Measurements from ENCODE around the gene FAM53B.

The FAM53B gene

GRCh38 chr10:124655191-124656112 lies 88.7 kb downstream of the FAM53B start:
- H3K4me2 ChIP-seq: peak overlapping the region; percentile 1; the same call in 1 of the 2 replicates
- peaks cover 89% of the 10 kb centered on the region for H3K4me1 ChIP-seq (ENCODE audit: low read depth, poor library complexity, severe bottlenecking)
- H3K4me3 ChIP-seq (IDR thresholded peaks at IDR 0.05; ENCODE audit: insufficient read depth, low read depth, low read length): no peak overlapping the region
- H3K79me2 ChIP-seq (ENCODE audit: insufficient read depth, low read depth): peaks cover 28% of the 10 kb centered on the region
- H2AFZ ChIP-seq (ENCODE audit: low read depth): no peak overlapping the region
- no peaks in the 10 kb centered on the region for H3K27me3 ChIP-seq (ENCODE audit: insufficient read depth, low read depth)
- no peaks in the 10 kb centered on the region for H4K20me1 ChIP-seq (ENCODE audit: insufficient read depth)
- H3K9ac ChIP-seq: no peak overlapping the region
- H3K36me3 ChIP-seq (ENCODE audit: insufficient read depth): no peaks in the 10 kb centered on the region
- no peak overlapping the region for H3K27ac ChIP-seq
- no peak for TF ChIP-seq CTCF (conservative IDR thresholded peaks at IDR 0.05; ENCODE audit: low read depth, low read length)

GRCh38 chr10:124654686-124655085 lies 89.5 kb downstream of the FAM53B start:
- Histone ChIP-seq H3K4me2 (no peak overlapping the region), H3K36me3 (ENCODE audit: insufficient read depth) (no peaks in the 10 kb centered on the region), H4K20me1 (ENCODE audit: insufficient read depth) (no peaks in the 10 kb centered on the region), H3K27ac (no peak overlapping the region), H3K27me3 (ENCODE audit: insufficient read depth, low read depth) (no peaks in the 10 kb centered on the region), H3K4me3 (IDR thresholded peaks at IDR 0.05; ENCODE audit: insufficient read depth, low read depth, low read length) (no peak overlapping the region), H3K4me1 (ENCODE audit: low read depth, poor library complexity, severe bottlenecking) (peaks cover 89% of the 10 kb centered on the region), H3K9ac (no peak overlapping the region), H3K79me2 (ENCODE audit: insufficient read depth, low read depth) (peaks cover 23% of the 10 kb centered on the region), H2AFZ (ENCODE audit: low read depth) (no peak overlapping the region)
- no peak for TF ChIP-seq CTCF (conservative IDR thresholded peaks at IDR 0.05; ENCODE audit: low read depth, low read length)

- Histone ChIP-seq H4K20me1 (ENCODE audit: insufficient read depth) (no peaks in the 10 kb centered on the region), H2AFZ (ENCODE audit: low read depth) (no peak overlapping the region), H3K4me1 (ENCODE audit: low read depth, poor library complexity, severe bottlenecking) (peaks cover 89% of the 10 kb centered on the region), H3K27ac (no peak overlapping the region), H3K36me3 (ENCODE audit: insufficient read depth) (no peaks in the 10 kb centered on the region), H3K4me2 (no peak overlapping the region), H3K27me3 (ENCODE audit: insufficient read depth, low read depth) (no peaks in the 10 kb centered on the region), H3K79me2 (ENCODE audit: insufficient read depth, low read depth) (peaks cover 23% of the 10 kb centered on the region), H3K4me3 (IDR thresholded peaks at IDR 0.05; ENCODE audit: insufficient read depth, low read depth, low read length) (no peak overlapping the region), H3K9ac (no peak overlapping the region)
- no peak for TF ChIP-seq CTCF (conservative IDR thresholded peaks at IDR 0.05; ENCODE audit: low read depth, low read length)
Observed at GRCh38 chr10:124653811-124654651, 90.1 kb downstream of the FAM53B start.

GRCh38 chr10:124653311-124653710 lies 90.9 kb downstream of the FAM53B start:
- peaks cover 19% of the 10 kb centered on the region for H3K79me2 ChIP-seq (ENCODE audit: insufficient read depth, low read depth)

More at GRCh38 chr10:124653311-124653710, 90.9 kb downstream of the FAM53B start:
- H3K27ac ChIP-seq: no peak overlapping the region
- TF ChIP-seq CTCF (conservative IDR thresholded peaks at IDR 0.05; ENCODE audit: low read depth, low read length): no peak
- H3K9ac ChIP-seq: no peak overlapping the region
- no peaks in the 10 kb centered on the region for H3K36me3 ChIP-seq (ENCODE audit: insufficient read depth)
- peaks cover 89% of the 10 kb centered on the region for H3K4me1 ChIP-seq (ENCODE audit: low read depth, poor library complexity, severe bottlenecking)
- H3K4me3 ChIP-seq (IDR thresholded peaks at IDR 0.05; ENCODE audit: insufficient read depth, low read depth, low read length): no peak overlapping the region
- no peak overlapping the region for H2AFZ ChIP-seq (ENCODE audit: low read depth)
- no peaks in the 10 kb centered on the region for H3K27me3 ChIP-seq (ENCODE audit: insufficient read depth, low read depth)
- H4K20me1 ChIP-seq (ENCODE audit: insufficient read depth): no peaks in the 10 kb centered on the region
- no peak overlapping the region for H3K4me2 ChIP-seq
